ENCODE data around the gene NFYC.
A peak's percentile ranks its signal among the peaks of the same experiment; 100 is the strongest.

NFYC gene

GRCh38 chr1:40662864-40663263, 28.6 kb upstream of the NFYC start:
- DNase-seq (ENCODE audit: low read depth, low spot score): no peak
- H3K4me3 ChIP-seq: peak overlapping the region; percentile 23; the same call in 1 of the 2 replicates
- TF ChIP-seq EZH2 (IDR thresholded peaks at IDR 0.05): no peak
- TF ChIP-seq POLR2AphosphoS5 (IDR thresholded peaks at IDR 0.05; ENCODE audit: borderline replicate concordance, low read depth, low read length): no peak
- TF ChIP-seq FOXP2 (optimal IDR thresholded peaks at IDR 0.05; ENCODE audit: control extremely low read depth, extremely low read length, insufficient read depth): no peak
- no peak overlapping the region for H3K9ac ChIP-seq (ENCODE audit: insufficient read length)
- no peak overlapping the region for H3K27ac ChIP-seq
- no peaks in the 10 kb centered on the region for H3K9me3 ChIP-seq (ENCODE audit: low read depth, low read length)
- no peaks in the 10 kb centered on the region for H3K36me3 ChIP-seq (ENCODE audit: insufficient read depth, low read length)

- Histone ChIP-seq H3K9ac (ENCODE audit: insufficient read length) (no peak overlapping the region), H3K9me3 (ENCODE audit: low read depth, low read length) (no peaks in the 10 kb centered on the region), H3K4me3 (peak overlapping the region; percentile 23; the same call in 1 of the 2 replicates), H3K27ac (no peak overlapping the region), H3K36me3 (ENCODE audit: insufficient read depth, low read length) (no peaks in the 10 kb centered on the region)
- DNase-seq (ENCODE audit: low read depth, low spot score): no peak
- no peak for TF ChIP-seq FOXP2 (optimal IDR thresholded peaks at IDR 0.05; ENCODE audit: control extremely low read depth, extremely low read length, insufficient read depth)
- no peak for TF ChIP-seq POLR2AphosphoS5 (IDR thresholded peaks at IDR 0.05; ENCODE audit: borderline replicate concordance, low read depth, low read length)
- TF ChIP-seq EZH2 (IDR thresholded peaks at IDR 0.05): no peak
Observed at GRCh38 chr1:40663324-40664166, 28.0 kb upstream of the NFYC start.

- Histone ChIP-seq H3K9me3 (ENCODE audit: low read depth, low read length) (no peaks in the 10 kb centered on the region), H3K27ac (no peak overlapping the region), H3K36me3 (ENCODE audit: insufficient read depth, low read length) (no peaks in the 10 kb centered on the region), H3K9ac (ENCODE audit: insufficient read length) (no peak overlapping the region), H3K4me3 (peak overlapping the region; percentile 92; the same call in 1 of the 2 replicates)
- TF ChIP-seq EZH2 (IDR thresholded peaks at IDR 0.05): no peak
- DNase-seq (ENCODE audit: low read depth, low spot score): no peak
Observed at GRCh38 chr1:40664167-40664537, 27.4 kb upstream of the NFYC start.

- Histone ChIP-seq H3K36me3 (ENCODE audit: insufficient read depth, low read length) (no peaks in the 10 kb centered on the region), H3K4me3 (peak overlapping the region; percentile 92), H3K9ac (ENCODE audit: insufficient read length) (no peak overlapping the region), H3K9me3 (ENCODE audit: low read depth, low read length) (no peaks in the 10 kb centered on the region), H3K27ac (no peak overlapping the region)
- TF ChIP-seq FOXP2 (optimal IDR thresholded peaks at IDR 0.05; ENCODE audit: control extremely low read depth, extremely low read length, insufficient read depth): no peak
- TF ChIP-seq EZH2 (IDR thresholded peaks at IDR 0.05): no peak
- no peak for TF ChIP-seq POLR2AphosphoS5 (IDR thresholded peaks at IDR 0.05; ENCODE audit: borderline replicate concordance, low read depth, low read length)
- DNase-seq (ENCODE audit: low read depth, low spot score): no peak
Observed at GRCh38 chr1:40664791-40665190, 26.7 kb upstream of the NFYC start.

GRCh38 chr1:40665335-40666171, 26.0 kb upstream of the NFYC start, which contains the start of gene RIMS3:
Gene RIMS3, minus strand, starts transcription at chr1:40665682. Its CDS starts 23,757 bp downstream, at chr1:40641925.
- H3K36me3 ChIP-seq (ENCODE audit: insufficient read depth, low read length): no peaks in the 10 kb centered on the region
- H3K9me3 ChIP-seq (ENCODE audit: low read depth, low read length): no peaks in the 10 kb centered on the region
- no peak for DNase-seq (ENCODE audit: low read depth, low spot score)
- peak within 1 kb of the TSS; percentile 55 for H3K9ac ChIP-seq (ENCODE audit: insufficient read length)
- H3K27ac ChIP-seq: no peak within 1 kb of the TSS
- no peak; the same call in 1 of the 2 replicates for TF ChIP-seq POLR2AphosphoS5 (IDR thresholded peaks at IDR 0.05; ENCODE audit: borderline replicate concordance, low read depth, low read length)
- TF ChIP-seq FOXP2 (optimal IDR thresholded peaks at IDR 0.05; ENCODE audit: control extremely low read depth, extremely low read length, insufficient read depth): no peak
- TF ChIP-seq EZH2 (IDR thresholded peaks at IDR 0.05): no peak
- peak within 1 kb of the TSS; percentile 92 for H3K4me3 ChIP-seq

- no peak for DNase-seq (ENCODE audit: low read depth, low spot score)
- H3K9ac ChIP-seq (ENCODE audit: insufficient read length): peak overlapping the region; percentile 37
- H3K9me3 ChIP-seq (ENCODE audit: low read depth, low read length): no peaks in the 10 kb centered on the region
- H3K36me3 ChIP-seq (ENCODE audit: insufficient read depth, low read length): no peaks in the 10 kb centered on the region
- H3K4me3 ChIP-seq: peak overlapping the region; percentile 78
- H3K27ac ChIP-seq: no peak overlapping the region
- no peak for TF ChIP-seq POLR2AphosphoS5 (IDR thresholded peaks at IDR 0.05; ENCODE audit: borderline replicate concordance, low read depth, low read length)
- TF ChIP-seq FOXP2 (optimal IDR thresholded peaks at IDR 0.05; ENCODE audit: control extremely low read depth, extremely low read length, insufficient read depth): no peak
- no peak for TF ChIP-seq EZH2 (IDR thresholded peaks at IDR 0.05)
Observed at GRCh38 chr1:40668769-40669525, 22.6 kb upstream of the NFYC start.

GRCh38 chr1:40673452-40673851, 18.1 kb upstream of the NFYC start:
- no peak overlapping the region for H3K9ac ChIP-seq (ENCODE audit: insufficient read length)
- TF ChIP-seq FOXP2 (optimal IDR thresholded peaks at IDR 0.05; ENCODE audit: control extremely low read depth, extremely low read length, insufficient read depth) (no peak), EZH2 (IDR thresholded peaks at IDR 0.05) (no peak), POLR2AphosphoS5 (IDR thresholded peaks at IDR 0.05; ENCODE audit: borderline replicate concordance, low read depth, low read length) (no peak)
- no peak overlapping the region for H3K4me3 ChIP-seq
- no peaks in the 10 kb centered on the region for H3K9me3 ChIP-seq (ENCODE audit: low read depth, low read length)
- H3K27ac ChIP-seq: no peak overlapping the region
- DNase-seq (ENCODE audit: low read depth, low spot score): no peak
- no peaks in the 10 kb centered on the region for H3K36me3 ChIP-seq (ENCODE audit: insufficient read depth, low read length)

- Histone ChIP-seq H3K36me3 (ENCODE audit: insufficient read depth, low read length) (no peaks in the 10 kb centered on the region), H3K4me3 (peak overlapping the region; percentile 16; the same call in 1 of the 2 replicates), H3K9me3 (ENCODE audit: low read depth, low read length) (no peaks in the 10 kb centered on the region), H3K27ac (no peak overlapping the region), H3K9ac (ENCODE audit: insufficient read length) (no peak overlapping the region)
- DNase-seq (ENCODE audit: low read depth, low spot score): no peak
- TF ChIP-seq POLR2AphosphoS5 (IDR thresholded peaks at IDR 0.05; ENCODE audit: borderline replicate concordance, low read depth, low read length) (no peak), EZH2 (IDR thresholded peaks at IDR 0.05) (no peak), FOXP2 (optimal IDR thresholded peaks at IDR 0.05; ENCODE audit: control extremely low read depth, extremely low read length, insufficient read depth) (no peak)
Observed at GRCh38 chr1:40676501-40676900, 15.0 kb upstream of the NFYC start.
